H4 (cell line): ENCODE results near the gene SCGB3A2. TPM values are rescaled to one million over a fixed set of nuclear protein-coding genes. Genes with fewer than 3 reads are reported as not detected.
"Not testable (repeated sequence)": the region's sequence is repeated elsewhere in the genome, so short reads cannot be mapped to it uniquely, and the experiment has no call there.

Source experiments
- DNase-seq: peaks from one replicate; pipeline ENCODE4 v3.0.0-alpha.2; 2015; ENCODE audit warnings: low spot score
- total RNA-seq: library from RNA; depleted of rRNA; stranded (reverse); fragments of >200 nt; shearing (Covaris generic); gene quantifications from 2 replicates; pipeline ENCODE4 v1.2.3, GENCODE V29; 2014

SCGB3A2 gene
- total RNA-seq, 1 experiment from 2014 or later, result not detected

DNA sequence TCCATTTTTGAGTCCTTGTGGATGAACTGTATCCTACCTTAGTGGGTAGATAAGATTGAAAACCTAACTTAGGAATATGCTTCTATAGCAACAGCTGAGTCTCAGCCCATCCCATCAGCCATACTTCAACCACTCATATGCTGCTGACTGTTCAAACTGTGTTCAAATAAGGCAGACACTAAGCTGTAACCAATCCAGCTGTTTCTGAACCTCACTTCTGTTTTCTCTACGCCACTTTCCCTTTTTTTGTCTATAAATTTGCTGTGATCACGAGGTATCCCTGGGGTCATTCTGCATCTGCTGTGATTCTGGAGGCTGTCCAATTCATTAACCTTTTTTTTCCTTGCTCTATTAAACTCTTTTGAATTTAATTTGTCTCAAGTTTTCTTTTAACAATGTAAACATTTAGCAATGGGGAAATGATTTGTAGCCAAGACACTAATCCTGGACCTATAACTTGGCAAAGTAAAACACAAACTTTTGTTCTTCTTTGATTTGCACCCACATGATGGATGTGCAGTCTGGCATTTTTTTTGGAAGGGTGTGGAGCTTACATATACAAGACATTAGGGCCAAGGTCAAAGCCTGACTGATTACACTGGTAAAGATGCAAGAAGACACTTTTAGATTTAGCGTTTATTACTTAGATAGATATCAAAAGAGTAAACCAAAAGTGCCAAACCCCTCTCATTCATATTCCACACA is 14.9 kb upstream of the SCGB3A2 start:
- DNase-seq, result no peak

DNA sequence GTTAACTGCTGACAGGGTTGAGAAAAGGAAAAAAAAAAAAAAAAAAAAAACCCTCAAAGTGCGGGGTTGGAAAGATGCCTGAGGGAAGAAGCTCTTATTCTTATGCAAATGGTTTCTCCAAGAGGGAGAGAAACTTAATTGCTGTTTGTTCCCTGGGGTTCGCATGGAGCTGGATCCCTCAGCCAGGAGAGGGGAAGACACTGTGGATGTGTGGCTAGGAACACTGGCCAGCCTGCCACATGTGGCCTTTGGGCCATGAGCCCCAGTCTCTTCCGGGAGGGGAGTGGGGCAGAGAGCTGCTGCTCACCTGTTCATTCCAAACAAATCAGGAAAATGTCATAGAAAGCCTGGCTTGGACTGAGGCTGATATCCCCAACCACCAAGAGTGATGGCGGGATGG is 9.4 kb upstream of the SCGB3A2 start:
- DNase-seq, result no peak

DNA sequence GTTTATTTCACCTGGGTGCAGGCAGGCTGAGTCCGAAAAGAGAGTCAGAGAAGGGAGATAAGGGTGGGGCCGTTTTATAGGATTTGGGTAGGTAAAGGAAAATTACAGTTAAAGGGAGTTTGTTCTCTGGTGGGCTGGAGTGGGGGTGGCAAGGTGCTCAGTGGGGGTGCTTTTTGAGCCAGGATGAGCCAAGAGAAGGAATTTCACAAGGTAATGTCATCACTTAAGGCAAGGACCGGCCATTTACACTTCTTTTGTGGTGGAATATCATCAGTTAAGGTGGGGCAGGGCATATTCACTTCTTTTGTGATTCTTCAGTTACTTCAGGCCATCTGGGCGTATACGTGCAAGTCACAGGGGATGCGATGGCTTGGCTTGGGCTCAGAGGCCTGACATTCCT is 8.6 kb upstream of the SCGB3A2 start:
- DNase-seq, result not testable (repeated sequence)

DNA sequence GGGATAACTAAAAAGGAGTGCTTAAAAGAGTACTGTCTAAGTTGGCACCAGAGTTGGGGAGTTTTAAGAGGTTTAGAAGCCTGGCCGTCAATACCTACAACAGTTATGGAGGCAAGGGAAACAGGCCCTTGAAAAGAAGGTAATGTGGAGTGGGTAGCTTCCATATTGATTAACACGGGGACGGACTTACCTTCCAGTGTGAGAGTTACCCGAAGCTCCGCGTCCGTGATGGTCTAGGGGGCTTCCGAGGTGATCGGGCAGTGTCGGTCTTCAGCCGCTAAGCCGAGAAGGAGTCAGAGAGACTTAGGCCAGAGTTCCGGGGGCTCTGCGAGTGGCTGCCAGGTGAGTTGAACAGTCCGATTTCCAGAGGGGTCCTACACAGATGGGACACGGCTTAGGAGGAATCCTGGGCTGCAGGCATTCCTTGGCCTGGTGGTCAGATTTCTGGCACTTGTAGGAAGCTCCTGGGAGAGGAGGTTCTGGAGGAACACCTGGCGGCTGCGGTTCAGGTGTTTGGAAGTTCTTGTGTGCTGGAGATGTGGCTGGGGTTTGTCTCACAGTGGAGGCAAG is 6.4 kb upstream of the SCGB3A2 start:
- DNase-seq, result not testable (repeated sequence)

DNA sequence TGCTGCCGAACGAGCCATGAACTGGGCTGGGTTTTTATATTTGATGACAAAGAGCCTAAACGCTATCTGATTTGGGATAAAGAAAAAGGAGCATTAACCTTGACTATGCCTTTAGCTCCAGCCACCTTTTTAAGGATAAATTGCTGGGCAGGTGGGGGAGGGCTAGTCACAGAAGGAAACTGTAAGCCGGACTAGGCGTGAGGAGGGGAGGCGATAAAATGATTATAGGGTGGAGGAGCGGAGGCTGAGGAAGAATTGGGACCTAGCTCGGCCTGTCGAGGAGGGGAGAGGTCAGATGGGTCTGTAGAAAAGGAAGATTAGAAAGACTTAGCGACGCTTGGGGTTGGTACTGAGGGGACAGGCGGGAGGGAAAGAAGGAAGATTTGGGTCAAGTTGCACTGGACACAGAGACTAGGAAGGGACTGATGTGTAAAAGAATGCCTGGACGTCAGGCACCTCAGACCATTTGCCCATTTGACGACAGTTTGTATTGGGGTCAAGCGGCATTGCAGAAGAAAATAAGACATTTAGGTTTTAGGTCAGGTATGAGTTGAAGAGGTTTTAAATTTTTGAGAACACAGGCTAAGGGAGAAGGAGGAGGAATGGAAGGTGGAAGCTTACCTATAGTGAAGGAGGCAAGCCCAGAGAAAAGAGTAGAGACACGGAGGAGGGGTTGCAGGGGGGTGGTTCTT is 5.6 kb upstream of the SCGB3A2 start:
- DNase-seq, result not testable (repeated sequence)

DNA sequence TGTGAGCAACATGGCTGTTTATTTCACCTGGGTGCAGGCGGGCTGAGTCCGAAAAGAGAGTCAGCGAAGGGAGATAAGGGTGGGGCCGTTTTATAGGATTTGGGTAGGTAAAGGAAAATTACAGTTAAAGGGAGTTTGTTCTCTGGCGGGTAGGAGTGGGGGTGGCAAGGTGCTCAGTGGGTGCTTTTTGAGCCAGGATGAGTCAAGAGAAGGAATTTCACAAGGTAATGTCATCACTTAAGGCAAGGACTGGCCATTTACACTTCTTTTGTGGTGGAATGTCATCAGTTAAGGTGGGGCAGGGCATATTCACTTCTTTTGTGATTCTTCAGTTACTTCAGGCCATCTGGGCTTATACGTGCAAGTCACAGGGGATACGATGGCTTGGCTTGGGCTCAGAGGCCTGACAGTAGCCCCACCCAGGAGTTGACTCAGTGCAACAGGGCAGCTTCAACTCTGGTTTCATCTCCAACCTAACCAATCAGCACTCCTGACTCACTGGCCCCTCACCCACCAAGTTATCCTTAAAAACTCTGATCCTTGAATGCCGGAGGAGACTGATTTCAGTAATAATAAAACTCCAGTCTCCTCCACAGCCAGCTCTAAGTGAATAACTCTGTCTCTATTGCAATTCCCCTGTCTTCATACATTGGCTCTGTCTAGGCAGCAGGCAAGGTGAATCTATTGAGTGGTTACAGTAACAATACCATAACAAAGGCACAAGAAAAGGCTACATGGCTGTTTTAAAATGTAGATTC is 4.2 kb upstream of the SCGB3A2 start:
- not testable (repeated sequence) for DNase-seq

DNA sequence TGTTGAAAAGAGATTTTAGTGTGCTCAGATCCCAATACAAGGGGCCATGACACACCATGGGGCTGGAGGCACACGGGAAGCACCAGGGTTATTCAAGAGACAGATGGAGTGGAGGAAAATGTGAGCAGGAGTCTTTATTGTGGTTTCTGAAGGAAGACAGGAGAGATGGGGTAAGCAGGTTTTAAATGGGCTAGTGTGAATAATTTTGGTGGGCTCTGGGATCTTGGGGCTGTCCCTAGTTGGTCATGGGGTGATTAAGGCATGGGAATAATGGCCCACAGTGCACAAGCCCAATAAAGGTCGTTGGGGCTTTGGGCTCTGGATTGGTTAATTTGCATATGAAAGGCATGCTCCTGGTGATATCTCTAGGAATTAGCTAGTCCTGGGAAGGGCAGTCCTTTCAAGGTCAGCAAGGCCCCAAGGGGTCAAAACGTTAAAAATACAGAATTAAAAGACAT is 3.6 kb upstream of the SCGB3A2 start:
- no peak for DNase-seq

DNA sequence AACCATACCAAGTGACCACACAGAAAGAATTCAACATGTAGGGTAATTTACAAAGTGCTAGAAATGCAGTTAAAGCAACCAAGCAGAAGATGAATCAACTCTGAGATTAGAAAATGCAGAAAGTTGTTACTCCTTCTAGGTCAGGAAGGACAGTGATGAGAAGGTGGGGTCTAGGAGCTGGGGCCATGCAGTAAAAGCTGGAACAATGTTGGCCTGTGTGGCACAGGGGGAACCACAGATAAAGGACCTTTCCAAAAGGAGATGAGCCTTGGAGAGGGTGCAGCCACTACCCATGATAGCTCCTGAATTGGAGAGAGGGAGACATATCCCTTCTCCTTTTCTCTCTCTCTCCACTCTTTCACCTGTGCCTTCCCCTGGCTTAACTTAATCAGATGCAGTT is 2.4 kb upstream of the SCGB3A2 start:
- no peak for DNase-seq

DNA sequence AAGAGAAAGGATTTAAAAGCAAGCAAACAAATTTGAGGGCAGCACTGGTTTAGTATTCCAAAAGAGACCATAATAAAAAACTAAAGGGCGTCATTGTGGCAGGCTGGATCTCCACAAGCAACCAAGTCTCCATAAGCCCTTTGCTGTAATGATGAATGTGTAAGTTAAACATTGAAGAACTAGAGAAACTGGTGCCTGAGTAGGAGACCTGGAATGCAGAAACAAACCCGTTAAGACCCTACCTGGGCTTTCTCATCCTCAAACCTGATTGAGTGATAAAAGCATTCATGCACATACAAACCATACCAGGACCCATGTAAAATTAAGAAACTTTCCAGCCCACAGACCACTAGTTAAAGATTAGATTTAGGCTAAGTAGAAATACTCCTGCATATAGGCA is 1.9 kb upstream of the SCGB3A2 start:
- no peak for DNase-seq

DNA sequence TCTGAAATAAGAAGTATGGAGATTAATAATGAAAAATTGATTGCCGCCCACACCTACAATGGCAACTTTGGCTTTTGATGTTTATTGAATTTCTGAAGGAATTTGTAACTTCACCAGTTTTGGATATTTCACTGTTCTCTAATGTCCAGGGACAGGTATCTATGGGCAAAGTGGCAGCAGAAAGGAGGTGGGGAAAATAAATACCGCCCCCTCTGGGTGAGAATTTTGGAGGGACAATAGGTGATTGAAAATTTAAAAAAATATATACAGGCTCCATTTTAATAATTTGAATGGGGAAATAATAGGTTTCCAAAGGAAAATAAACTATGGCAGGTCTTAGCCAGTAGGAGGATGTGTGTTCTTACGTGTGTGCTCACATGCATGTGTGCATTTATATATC is 1.3 kb downstream of the SCGB3A2 start:
- no peak for DNase-seq

DNA sequence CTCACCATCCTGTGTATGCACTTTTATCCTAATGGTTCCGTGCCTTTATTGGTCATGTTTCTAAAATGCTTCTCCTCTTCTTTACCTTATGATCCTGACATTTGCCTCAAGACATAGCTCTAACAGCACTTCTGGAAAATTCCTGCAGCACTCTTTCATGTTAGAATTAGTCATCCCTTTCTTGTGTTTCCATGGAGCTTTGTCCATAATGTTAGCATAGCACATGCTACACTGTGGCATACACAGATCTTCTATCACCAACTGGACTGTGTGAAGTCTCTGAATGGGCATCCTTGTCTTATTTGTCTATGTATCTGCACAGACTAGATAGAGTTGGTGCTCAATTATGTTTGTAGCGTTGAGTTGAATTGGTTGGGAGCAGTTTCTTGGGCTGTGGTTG is 2.0 kb downstream of the SCGB3A2 start:
- no peak for DNase-seq

DNA sequence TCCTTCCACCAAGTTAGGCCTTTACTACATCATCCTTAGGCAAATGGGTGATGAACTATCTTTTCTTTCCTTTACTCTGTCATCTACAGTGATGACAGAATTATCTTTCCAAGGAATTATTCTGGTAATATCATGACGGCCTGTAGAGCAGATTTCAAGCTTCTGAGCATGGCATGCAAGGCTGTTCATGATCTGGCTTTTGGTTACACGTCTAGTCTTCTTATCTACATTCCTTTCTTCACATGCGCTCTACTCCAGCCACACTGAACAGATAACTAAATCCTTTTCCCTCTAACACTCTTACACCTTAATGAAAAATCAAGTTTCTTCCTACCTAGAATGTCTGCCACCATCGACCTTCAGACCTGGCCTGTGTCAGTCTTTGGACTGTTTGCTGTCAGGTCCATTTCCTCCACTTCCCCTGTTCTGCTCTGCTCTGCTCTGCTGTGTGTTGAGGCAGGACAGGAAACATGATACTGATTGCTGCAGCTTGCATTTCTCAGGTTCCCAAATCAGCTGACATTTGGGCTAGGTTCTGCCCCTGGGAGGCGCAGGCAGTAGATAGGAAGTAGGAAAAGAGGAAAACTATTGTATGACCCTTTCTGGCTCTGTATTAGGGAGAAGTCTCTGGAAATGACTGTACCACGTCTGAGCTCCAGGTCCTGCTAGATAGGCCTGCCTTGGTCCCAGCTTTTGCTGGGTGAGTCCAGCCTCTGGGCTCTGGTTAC is 4.2 kb downstream of the SCGB3A2 start:
- no peak for DNase-seq

DNA sequence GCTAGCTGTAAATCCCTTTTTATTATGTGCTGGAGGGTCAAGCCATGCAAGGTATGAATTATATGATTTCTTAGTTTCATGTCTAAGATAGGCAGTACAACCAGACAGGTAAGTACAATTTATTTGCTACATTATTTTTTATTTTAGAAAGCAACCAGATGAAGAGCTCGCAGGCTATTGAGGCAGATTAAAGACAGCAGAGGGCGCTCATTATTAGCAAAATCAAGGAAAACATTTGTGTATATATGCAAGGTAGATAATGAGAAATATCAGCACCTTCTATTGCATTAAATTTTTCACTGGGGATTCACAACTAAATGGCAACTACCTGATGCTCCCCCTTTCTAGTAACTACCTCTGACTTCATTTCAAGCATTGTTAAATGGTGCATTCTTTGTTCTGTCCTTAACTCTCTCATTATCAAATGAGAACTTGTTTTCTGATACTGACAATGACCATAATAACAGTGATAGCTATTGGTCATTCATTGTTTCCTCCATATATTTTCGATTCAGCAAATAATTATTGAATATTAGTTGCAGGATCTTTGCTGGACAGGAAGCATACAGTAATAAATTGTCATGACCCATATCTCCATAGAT is 8.6 kb downstream of the SCGB3A2 start:
- DNase-seq, result peak; percentile 12

DNA sequence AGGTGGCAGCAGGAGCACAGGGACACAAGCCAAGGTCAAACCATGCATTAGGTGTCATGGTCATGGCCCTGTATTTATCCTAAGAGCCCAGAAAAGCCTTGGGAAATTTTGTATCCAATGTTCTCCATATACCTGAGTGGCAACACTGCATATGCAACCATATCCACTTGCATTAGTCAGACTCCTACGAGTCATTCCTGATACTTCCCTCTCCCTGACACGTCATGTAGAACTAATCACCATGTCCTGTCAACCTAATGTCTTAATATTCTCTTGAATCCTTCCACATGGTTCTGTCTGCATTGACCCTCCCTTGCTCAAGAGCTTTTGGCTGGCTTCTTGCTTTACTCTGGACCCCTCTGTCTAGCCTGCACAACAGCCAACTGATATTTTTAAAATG is 9.4 kb downstream of the SCGB3A2 start:
- no peak for DNase-seq

DNA sequence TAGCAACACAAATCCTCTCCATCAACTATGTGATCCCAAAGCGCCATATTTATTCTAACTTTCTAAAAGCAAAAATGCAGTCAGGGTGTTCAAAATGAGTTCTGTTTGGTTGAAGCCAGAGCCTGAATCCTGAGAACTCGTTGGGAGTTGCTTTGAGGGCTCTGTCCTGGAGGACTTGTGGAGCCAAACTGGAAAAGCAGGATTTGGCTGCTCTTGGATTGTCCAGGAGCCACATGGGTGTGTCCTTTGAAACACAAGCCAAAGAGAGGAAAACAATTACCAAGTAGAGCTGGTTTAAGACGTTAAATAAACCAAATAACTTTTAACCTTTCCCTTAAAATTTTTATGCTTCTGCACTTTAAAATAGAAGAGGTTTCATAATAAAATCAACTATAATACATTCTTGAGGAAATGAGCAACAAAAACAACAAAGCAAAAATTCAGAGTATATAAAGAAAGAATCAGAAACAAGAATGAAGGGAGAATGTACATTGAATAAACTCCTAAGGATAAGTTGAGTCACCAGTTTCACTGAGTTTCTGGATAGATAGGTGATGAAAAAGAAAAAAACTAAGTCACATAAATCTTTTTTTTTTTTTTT is 14.3 kb downstream of the SCGB3A2 start:
- DNase-seq, result no peak

DNA sequence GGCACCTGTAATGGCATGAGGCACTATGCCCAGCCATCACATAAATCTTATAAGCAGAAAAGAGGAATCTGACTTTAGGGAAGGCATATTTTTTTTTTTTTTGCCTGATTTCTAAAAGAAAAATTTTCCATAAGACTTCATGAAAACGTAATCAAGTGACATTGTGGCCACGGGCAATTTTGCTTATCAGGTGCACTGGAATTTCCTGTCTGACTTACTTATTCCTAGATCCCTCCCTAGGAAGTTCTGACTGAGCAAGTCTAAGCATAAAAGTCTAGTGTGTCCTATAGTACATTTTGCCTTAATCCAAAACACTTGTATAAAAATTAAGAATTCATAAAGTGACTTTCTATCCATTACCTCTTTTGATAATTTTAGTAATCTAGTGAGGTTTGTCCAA is 15.3 kb downstream of the SCGB3A2 start:
- no peak for DNase-seq

DNA sequence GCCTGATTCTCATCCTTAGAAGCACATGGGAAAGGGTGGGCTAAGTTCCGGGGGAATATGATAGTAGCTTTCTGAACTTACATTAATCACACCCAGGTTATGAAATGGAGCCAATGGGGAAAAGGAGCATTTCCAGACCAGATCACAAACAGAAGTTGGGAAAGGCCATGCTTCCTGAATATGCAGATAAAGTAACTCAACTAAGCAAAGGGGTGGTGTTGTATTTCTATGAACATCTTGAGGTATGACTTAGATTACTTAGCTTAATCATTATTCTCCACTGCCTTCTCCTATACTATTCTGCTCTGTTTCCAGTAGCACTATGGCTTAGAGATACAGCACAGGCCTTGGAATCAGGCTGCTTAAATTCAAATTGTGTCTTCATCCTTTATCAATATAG is 17.4 kb downstream of the SCGB3A2 start:
- no peak for DNase-seq

DNA sequence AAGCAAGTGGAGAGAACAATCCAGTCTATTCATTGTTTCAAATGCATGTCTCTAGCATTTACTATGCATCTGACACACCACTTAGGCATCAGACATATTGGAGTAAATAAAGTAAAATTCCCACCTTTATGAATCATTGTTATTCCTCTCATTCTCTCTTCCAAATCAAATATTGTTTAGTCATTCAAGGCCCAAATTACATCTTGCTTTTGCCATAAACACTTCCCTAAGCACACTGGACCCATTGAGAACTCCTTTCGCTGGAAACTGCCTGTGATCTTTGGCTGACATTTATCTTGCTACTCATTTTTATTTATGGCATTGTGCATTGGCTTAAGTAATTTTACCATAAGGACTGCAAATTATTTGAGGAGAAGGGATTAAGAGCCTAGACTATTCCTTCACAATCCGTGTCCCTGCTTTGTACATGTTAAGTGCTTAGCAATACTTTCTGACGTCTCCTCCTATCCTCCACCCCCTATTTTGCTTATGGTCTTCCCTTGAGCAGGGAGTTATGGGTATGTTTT is 20.4 kb downstream of the SCGB3A2 start:
- no peak for DNase-seq

DNA sequence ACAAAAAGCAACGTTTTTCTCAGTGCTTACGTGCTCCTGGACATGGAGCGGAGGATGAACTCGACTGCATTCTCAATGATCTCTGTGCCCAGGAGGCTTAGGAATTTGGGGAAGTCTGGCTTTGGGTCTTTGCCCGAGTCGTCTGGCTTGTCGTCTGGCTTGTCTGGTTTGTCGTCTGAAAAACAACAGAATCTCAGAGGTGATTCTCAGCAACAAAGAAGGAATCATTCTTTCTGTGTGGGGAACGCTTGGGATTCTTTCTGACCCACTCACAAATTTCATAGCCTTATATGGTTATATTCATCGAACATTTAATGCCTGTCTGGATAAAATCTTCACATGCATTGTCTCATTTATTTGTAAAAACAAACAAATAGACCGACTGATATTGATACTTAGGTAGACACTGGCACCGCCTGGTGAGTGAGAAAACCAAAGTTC is 23.1 kb downstream of the SCGB3A2 start:
- DNase-seq, result peak; percentile 17

DNA sequence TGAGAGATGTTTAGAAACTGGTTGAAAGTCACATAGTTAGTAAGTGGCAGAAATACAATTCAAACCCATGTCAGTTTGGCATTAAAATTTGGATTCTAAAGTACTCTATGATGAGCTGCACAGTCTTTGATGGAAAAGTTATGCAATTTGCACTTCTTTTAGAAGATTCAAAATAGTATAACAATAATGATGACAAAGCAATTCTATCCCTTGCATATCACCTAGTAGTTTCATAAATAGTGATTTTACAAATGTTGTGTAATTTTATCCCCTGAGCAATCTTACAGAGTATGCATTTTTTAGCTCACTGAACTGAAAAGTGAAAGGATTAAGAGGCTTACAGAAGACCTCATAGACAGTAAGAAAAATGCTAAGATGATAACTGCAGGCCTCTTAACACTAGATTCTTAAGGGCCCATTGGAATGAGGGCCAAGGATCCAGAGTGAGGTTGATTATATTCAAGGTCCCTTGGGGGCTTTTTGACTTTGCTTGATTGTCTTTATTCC is 24.2 kb downstream of the SCGB3A2 start:
- DNase-seq, result no peak
